Islet precursor cell (in vitro differentiated cells): ENCODE data around the gene RAB15.

ENCODE experiments used
- DNase-seq: peaks from one replicate; pipeline ENCODE4 v3.0.0-alpha.2; 2018

RAB15 gene

GRCh38 chr14:64899958-64900357 is 72.2 kb downstream of the RAB15 start:
- DNase-seq = no peak
